Suprapubic skin (tissue), 3 donors: ENCODE data around the gene GDI2.

Experiments
- CTCF ChIP-seq, 2 donors: fragments of 200-600 bp in 1 of 2; fragments of 450-650 bp in 1 of 2; sonication (generic) in 1 of 2; IDR thresholded peaks; one replicate each; pipeline ENCODE4 v1.5.1; 2016 to 2019; ENCODE audit warnings: antibody characterized with exemption in 2 of 2, mild to moderate bottlenecking in 1 of 2, moderate library complexity in 1 of 2
- EP300 ChIP-seq: sonication (generic); formaldehyde crosslinking; IDR thresholded peaks from one replicate; pipeline ENCODE4 v1.6.1; 2017; ENCODE audit warnings: antibody characterized with exemption
- POLR2A ChIP-seq, 2 donors: fragments of 450-650 bp; IDR thresholded peaks; one replicate each; pipeline ENCODE4 v1.6.1; 2017; ENCODE audit warnings: antibody characterized with exemption in 2 of 2, mild to moderate bottlenecking in 2 of 2, moderate library complexity in 2 of 2

- TF ChIP-seq CTCF (IDR thresholded peaks at IDR 0.05) (no peak), POLR2A (IDR thresholded peaks at IDR 0.05) (no peak), EP300 (no peak)
Measured at GRCh38 chr10:5817322-5818047, 4.3 kb upstream of the GDI2 start.
